GM19240 (cell line): Measurements from ENCODE around the gene TMEM44.
"Not testable (repeated sequence)": the region's sequence is repeated elsewhere in the genome, so short reads cannot be mapped to it uniquely, and the experiment has no call there.

Experiments used
- DNase-seq: peaks from one replicate; pipeline ENCODE4 v3.0.0; 2011; ENCODE audit warnings: low spot score; ENCODE audit not compliant: insufficient read length

Gene TMEM44

DNA sequence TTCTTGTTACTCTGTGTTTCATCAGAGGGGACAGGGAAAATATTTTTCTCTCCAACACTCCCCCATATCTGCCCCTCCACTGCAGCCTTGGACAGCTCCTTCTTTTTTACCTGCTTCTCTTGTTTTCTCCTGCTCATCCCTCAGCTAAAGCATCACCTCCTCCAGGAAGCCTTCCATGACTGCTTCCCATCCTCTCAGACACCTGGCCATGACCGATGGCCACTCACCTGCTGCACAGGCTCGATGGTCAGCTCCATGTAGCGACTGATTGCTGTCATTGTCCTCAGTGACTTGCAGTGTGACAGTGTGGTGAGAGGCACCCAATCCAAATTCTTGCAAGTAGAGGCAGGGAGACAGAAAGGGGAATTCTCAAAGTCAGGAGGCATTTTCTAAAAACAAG, 22.5 kb downstream of the TMEM44 start:
- DNase-seq: no peak

DNA sequence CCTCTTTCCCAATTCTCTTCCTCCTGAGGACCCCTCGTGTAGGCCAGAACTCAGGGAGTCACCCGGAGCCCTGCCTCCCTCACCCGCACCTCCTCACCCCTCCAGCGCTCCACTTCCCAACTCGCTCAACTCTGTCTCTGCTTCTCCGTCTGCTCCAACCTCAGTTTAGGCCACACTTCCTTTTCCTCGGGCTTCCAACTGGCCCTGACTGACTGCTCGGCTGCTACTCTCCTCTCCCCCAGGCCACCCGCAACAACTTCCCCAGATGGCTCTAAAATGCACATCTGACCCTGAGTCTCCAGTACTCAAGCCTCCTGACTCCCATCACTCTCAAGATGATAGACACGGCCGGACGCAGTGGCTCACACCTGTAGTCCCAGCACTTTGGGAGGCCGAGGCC, 23.6 kb downstream of the TMEM44 start:
- DNase-seq: no peak

DNA sequence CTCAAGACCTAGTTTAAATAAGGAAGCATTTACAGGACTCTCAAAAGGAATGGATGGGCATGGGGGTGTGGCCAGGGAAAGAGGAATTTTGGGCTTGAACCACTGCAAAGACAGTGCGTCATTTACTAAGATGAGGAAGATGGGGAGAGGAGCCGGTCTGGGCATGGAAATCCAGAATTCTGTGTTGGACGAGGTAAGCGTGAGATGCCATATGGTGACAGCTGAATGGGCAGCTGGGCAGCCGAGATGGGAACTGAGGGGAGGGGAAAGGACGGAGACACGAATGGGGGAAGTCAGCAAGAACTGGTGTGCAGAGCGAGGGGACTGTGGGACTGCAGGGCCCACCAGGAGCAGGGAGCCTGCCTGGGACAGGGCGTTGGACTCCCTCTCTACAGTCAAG, 24.2 kb downstream of the TMEM44 start:
- DNase-seq: no peak

DNA sequence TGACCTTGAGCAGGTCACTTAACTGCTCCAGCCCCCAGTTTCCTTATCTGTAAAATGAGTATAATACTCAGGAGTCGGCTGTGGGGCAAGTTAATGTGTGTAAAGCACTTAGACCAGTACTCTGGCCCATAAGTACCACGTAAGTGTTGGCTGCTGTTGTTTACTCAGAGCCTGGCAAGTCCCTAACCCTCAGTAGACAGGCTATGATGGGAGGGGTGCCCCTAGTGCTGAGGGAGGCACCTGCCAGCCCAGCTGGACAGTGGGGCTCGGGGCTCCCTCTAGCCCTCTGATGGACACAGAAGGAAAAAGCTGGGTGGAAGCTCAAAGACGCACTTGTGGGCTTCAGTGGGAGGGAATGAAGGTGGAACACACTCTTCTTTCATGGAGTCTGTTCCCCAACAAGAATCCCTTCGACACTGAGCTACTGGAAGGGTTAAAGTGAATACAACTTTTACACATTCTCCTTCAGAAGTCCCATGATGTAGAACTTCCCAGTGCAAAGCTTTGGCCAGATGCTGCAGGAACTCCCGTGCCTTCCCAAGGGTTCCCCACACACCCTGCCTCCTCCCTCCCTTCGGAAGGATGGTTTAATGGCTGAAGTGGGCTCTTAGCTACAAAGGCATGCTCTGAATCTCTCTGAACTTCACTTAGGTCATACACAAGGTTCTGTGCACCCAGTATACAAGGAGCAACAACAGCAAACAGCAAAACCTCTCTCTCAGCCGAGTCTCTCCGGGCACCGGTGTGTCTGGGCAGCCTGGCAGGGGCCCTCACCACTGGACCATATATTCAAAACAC, 25.4 kb downstream of the TMEM44 start:
- no peak for DNase-seq

DNA sequence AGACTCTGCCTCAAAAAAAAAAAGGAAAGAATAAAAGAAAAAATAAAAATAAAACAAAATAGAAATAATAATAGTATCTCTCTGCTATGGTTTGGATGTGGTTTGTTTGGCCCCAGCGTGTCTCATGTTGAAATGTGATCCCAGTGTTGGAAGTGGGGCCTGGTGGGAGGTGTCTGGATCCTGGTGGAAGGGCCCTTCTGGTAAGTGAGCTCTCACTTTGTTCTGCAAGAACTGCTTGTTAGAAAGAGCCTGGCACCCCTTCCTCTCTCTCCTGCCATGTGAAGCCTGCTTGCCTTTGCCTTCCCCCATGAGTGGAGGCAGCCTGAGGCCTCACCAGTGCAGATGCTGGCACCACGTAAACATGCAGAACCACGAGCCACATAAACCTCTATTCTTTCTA, 26.3 kb downstream of the TMEM44 start:
- no peak for DNase-seq

DNA sequence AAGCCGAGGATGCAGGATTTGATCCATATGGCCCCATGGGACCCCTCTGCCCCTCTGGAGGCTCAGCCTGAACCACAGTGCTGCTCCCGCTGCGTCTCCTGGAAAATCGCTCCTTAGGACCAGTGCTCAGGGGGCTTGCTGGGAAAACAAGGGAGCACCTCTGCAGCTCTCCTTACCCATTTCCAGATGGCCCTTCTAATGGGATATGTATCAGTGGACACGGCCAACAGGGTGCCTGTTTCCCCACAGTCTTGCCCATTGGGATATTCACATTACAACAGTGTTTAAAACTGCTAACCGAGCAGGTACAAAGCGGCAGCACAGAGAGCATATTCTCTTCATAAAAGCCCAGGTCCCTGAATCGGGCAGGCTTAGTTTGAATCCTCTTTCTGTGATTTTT, 27.1 kb downstream of the TMEM44 start:
- DNase-seq: no peak

DNA sequence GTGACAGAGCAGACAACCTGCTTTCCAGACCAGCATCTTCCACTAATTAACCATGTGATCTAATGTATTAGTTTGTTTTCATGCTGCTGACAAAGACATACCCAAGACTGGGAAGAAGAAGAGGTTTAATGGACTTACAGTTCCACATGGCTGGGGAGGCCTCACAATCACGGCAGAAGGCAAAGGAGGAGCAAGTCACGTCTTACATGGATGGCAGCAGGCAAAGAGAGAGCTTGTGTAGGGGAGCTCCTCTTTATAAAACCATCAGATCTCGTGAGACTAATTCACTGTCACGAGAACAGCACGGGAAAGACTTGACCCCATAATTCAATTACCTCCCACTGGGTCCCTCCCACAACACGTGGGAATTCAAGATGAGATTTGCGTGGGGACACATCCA, 27.9 kb downstream of the TMEM44 start:
- DNase-seq: not testable (repeated sequence)

DNA sequence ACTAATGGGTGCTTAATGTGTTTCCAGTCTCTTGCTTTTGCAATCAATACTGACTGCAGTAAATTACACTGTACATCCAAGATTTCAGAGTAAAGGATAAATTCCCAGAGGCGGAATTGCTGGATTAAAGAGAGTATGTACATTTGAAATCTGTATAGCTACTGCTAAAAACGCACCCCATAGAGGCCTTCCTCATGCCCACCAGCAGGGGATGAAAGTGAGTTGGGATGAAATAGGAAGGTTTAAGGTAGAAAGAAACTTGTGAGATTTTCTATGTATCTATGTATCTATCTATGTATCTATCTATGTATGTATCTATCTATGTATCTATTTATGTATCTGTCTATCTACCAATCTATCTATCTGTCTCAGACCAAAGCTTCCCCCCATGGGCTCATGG, 28.4 kb downstream of the TMEM44 start:
- no peak for DNase-seq

DNA sequence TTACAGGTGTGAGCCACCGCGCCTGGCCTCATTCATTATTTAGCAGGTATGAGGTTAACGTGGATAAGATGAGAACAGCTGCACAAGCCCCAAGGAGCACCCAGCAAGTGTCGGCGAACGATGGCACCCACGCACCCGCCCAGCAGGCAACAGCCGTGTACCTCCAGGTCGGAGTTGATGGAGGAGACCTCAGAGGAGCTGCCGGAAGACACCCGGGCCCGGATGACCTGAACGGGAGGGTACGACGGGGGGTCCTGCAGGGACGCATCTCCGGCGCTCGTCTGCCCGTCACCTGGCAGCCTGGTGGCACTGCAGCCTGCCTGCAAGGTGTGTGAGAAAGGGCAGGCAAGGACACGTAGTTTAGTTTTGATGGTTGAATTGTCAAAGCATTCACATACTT, 29.1 kb downstream of the TMEM44 start:
- no peak for DNase-seq

DNA sequence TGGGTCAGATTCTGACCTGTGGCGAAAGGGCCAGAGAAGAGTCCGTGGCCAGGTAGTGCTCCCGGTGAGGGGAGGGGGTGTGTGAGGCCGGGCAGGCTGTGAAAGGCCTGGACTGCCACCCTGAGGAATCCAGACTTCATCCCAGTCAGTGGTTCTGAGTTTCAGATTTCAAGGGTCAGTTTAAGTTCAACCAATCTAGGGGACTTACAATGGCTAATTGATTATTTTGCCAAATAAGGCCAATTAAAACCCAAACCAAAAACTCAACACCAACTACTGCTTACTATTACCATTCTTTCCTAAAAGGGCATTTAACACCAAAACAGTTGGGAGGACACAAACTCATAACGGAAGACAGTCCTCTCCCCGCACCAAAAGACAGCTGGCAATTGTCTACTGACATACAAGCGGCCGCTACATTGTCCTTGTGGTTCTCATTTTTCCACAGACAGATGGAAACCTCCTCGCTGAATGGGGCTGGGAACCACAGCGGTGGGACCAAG, 30.5 kb downstream of the TMEM44 start:
- no peak for DNase-seq

DNA sequence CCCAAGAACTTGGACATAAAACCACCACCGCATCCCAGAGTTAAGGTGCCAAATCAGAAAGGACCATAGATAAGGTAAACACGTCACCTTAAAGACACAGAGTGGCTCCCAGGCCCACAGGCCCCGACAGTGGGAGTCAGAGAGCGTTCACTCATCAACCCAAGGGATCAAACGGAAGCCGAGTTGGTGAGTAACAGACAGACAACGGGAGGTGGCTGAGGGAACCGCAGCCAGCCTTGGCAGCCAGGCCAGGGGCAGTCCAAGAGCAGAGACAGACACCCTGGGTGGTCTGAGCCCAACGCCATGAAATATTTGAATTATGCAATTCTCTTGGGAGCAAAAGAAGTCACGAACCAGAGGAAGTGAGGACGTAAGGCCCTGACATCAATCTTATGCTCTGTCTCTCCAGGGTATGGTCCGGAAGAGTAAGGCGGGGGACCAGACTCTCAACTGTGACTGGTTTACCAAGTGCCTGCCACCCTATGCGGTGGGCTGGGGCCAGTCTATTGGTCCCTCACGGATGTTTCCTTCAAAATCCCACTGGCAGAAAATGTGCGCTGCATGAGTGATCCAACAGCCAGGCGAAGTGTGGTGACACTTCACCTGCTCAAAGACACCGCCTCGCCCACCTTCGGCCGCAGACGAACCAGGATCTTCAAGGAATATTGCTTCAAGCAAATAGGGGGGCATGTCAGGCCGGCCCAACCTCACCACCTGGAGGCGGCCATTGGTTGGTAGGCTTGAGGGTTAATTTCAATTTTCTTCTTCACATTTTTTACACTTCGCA, 34.3 kb downstream of the TMEM44 start:
- DNase-seq: no peak

DNA sequence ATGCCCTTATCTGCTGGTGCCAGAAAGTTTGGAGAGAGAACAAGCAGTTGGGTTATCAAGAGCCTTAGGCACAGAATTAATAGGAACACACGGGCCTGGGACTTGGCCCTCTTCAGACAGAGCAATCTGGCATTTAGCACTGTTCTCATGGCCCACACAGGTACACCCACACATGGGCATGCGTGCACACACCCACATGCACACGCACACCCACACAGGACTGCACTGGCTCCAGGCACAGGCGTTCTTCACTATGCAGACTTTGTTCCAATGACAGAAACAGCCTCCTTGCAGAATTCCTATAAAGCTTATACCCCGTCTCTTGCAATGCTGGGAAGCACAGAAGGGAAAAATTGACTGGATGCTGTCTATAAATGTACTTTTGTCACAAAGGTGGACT, 36.3 kb downstream of the TMEM44 start:
- no peak for DNase-seq

DNA sequence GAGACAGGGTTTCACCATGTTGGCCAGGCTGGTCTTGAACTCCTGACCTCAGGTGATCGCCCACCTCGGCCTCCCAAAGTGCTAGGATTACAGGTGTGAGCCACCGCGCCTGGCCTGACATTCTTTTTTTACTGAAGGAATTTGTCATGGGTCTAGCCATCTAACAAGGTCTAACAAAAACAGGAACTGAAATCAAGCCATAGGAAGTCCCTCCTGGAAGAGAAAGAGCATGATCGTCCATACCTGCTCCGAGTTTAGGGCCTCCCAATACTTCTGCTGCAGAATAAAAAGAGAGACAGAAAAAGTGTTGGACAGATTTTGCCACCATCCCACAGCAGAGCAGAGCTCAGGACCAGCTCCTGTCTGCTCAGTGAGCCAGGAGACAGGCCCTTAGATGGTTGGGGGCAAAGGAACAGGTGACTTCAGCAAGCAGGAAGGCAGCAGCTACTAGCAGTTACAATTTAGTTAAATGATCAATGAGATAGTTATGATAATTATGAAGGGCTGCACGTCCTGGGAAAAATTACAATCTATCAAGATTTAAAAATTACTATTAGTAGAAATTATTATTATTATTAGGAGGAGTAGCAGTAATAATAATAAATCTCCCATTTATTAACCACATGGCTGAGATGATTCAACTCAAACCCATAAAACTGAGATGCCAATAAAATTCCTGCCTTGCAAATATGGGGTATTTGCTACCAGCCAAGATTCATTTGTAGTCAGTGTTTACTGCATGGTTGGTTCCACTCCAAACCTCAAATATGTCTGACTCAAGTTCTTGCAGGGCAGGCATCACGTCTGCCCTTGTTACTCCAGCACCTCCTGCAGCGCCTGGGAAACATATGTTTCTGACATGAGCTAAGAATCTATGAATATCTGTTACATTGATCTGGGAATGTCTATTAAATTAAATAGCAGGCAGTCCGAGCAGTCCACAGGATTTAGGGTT, 40.1 kb downstream of the TMEM44 start:
- no peak for DNase-seq

DNA sequence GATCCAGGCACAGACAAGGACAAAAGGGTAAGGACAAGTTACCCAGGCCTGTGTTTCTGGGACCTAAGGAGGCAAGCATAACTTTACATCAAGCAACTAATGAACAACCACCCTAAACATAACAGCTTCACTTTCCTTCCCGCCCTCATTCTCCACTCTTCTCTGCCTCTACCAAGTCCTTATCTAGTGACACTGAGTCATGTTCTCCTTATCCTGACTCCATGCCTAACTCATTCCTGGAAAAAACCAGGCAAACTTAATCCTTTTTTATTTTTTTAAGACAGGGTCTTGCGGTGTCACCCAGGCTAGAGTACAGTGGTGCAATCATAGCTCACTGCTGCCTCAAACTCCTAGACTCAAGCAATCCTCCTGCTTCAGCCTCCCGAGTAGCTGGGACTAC, 44.5 kb downstream of the TMEM44 start:
- DNase-seq: no peak

DNA sequence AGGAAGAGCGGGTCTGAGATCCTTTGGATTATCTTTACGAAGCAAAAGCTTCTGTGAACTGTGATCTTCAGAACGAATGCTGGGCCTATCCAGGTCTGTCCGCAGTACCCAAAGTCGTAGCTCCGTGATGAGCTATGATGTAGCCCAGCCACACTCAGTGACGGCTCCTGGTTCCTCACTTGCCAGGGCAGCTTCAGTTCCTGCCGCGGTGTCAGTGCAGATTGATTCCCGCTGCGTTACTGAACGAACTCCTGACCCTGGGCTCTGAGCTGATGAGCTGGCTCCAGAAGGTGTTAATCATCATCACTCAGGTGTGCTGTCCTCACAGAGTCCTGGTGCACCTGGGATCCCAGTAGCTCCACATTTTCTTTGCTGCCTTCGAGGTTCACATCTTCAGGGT, 45.0 kb downstream of the TMEM44 start:
- no peak for DNase-seq

DNA sequence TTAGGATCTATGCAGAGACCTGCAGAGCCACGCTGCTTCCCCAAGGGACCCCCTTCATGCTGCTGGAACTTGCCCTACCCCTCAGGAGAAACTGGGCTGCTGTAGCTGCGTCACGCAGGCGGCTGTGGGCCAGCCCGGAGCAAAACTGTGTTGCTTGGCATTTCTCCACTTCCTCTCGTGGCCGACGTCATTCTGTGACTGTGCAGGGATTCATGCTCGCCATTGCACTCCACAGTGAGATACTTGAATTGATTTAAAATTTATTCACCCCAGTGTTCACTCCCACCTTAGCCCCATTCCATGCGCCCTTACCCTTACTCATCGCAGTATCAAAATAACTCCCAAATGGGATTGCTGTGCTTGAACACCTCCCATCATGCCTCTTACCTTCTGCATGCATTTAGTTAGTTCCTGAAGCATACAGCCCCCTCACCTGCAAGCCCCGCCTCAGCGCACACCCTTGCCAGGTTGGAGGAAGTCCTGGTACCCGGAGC, 45.7 kb downstream of the TMEM44 start:
- no peak for DNase-seq

DNA sequence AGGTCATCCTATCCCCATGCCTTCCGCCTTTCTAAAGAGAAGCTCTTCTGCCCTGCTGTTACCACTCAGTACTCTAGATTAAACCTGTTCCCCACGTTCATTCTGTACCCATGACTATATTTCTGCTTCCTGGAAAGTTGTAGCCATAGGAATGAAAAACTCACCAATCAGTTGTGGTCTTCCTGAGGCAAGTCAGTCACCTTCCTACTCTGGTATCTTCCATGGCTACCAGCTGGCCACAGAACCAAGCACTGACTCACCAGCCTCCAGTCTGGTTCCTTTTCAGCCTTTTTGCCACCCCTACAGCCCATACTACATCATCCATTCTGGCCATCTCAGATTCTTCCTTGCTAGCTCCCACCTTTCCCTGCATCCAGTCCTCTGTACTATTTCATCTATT, 46.4 kb downstream of the TMEM44 start:
- DNase-seq: no peak

DNA sequence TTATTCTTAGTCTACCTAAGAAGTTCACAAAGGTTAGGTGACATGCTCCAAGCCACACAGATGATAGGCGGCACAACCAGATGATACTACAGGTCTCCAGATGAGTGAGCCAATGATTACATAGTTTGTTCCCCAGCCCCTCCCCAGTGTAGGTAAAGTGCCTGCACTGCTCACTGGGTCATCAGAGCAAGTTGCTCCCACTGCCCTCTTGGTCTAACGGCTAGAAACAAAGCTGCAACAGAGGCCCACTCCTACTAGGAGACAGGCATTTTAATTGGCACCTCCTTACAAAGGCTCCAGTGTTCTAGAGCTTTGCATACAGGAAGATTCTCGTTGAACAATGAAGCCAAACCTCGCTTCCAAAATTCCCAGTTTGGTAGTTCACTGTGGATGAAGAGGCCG, 47.3 kb downstream of the TMEM44 start:
- no peak for DNase-seq

DNA sequence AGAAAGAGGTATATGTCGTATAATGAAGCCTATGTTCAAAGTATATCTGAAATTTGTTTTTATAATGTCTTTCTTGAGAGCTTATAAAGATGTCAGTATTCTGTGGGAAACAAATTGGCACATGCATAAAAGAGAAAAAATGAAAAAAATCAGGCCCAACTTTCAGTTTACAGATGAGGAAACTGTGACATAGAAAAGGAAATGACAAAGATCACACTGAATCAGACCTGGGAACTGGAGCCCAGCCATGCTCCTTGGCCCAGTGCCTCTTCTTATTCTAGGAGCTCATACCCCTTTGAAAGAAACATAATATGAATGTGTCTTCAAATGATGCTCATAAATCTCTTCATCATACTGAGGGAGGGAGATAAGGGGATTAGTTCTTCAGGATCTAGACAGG, 48.4 kb downstream of the TMEM44 start:
- DNase-seq: no peak

DNA sequence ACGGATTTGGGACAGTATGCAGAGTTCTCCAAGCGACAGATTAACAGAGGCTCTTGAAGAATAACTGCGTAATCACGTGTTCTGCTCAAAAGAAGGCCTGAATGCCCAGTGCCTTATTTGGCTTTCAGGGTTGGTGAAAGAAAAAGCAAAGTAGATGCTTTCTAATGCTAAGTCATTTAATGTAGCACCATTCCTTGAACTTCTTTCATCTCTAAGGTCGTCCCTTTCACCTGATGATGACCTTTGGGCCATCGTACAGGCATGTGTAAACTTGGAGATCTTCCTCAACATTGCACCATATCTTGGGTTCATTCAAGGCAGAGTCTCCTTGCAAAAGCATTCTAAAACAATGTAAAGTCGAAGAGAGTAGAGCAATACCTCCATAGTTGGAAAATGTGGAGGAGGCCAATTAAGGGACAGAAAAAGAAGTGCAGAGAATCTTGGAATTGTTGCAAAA, 48.9 kb downstream of the TMEM44 start:
- DNase-seq: no peak

DNA sequence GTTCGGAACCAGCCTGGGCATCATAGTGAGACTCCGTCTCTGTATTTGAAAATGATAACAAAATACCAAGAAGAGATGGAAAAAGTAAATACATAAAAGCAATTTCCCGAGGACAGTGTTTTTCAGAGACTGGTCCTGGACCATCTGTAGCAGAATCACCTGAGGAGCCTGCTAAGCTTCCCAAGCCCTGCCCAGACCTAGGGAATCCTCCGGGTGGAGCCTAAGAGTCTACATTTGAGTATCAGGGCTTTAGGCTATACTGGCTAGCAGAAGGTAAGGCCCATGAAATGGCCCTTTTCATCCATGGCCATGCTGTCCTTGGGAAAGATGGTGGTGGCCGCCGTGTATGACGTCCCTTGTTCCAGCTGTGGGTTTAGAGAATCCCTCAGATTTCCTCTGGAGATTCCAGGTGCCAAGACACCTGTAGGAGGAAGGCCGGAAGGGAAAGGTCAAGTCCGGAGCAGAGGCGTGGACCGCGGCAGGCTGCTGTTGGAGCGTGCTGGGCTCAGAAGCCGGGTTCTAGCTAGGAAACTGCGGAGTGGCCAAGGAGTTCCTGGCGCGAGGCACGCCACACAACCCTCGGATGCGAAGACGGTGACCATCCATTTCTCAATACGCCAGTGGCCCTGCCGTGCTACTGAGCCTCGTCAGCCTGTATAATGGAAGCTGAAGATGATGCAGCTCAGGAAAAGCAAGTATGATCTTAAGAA, 50.9 kb downstream of the TMEM44 start:
- DNase-seq: no peak
